Muscle of leg (tissue), 11 donors: ENCODE measurements around the gene EBF4. TPM values are rescaled to one million over a fixed set of nuclear protein-coding genes. Genes with fewer than 3 reads are reported as not detected.

Experiments used
- DNase-seq: peaks from one replicate; pipeline ENCODE4 v3.0.0; 2013
- H3K27ac ChIP-seq: one replicate; pipeline ENCODE4 v1.5.1; 2013; ENCODE audit warnings: mild to moderate bottlenecking, low read length, control low read depth
- H3K27me3 ChIP-seq: one replicate; pipeline ENCODE4 v1.6.1; 2013; ENCODE audit warnings: low read length; ENCODE audit not compliant: control insufficient read depth, insufficient read depth
- H3K36me3 ChIP-seq: one replicate; pipeline ENCODE4 v1.6.1; 2013; ENCODE audit warnings: low read length; ENCODE audit not compliant: control insufficient read depth, insufficient read depth
- H3K4me1 ChIP-seq: one replicate; pipeline ENCODE4 v1.6.1; 2013; ENCODE audit warnings: low read length; ENCODE audit not compliant: control insufficient read depth, insufficient read depth
- H3K4me3 ChIP-seq: one replicate; pipeline ENCODE4 v1.5.1; 2013; ENCODE audit warnings: low read length, control low read depth
- H3K9me3 ChIP-seq: replicated peaks from 2 replicates; pipeline ENCODE4 v1.6.1; 2013; ENCODE audit warnings: low read depth, low read length; ENCODE audit not compliant: control insufficient read depth
- WGBS: methylation state at CpG from one replicate; pipeline ENCODE4 v1.1.5; 2013; ENCODE audit warnings: missing lambda C conversion rate; ENCODE audit not compliant: insufficient coverage; 5-methylcytosine and 5-hydroxymethylcytosine counted together
- polyA plus RNA-seq, 8 donors: library from polyadenylated mRNA; unstranded; fragments of 120-200 nt; gene quantifications; one replicate each; pipeline versions ENCODE4 v1.2.1 to v1.2.3, GENCODE V29; 2013; ENCODE audit warnings: inconsistent platforms in 1 of 8, low replicate concordance in 1 of 8; ENCODE audit not compliant: insufficient read length in 8 of 8, insufficient read depth in 1 of 8
- total RNA-seq: library from RNA; stranded (reverse); fragments of 120-200 nt; gene quantifications from one replicate; pipeline ENCODE4 v1.2.4, GENCODE V29; 2013

The EBF4 gene
- total and polyA plus RNA-seq, 9 donors: 3.2 to 8.9 (median 4.4) TPM

DNA sequence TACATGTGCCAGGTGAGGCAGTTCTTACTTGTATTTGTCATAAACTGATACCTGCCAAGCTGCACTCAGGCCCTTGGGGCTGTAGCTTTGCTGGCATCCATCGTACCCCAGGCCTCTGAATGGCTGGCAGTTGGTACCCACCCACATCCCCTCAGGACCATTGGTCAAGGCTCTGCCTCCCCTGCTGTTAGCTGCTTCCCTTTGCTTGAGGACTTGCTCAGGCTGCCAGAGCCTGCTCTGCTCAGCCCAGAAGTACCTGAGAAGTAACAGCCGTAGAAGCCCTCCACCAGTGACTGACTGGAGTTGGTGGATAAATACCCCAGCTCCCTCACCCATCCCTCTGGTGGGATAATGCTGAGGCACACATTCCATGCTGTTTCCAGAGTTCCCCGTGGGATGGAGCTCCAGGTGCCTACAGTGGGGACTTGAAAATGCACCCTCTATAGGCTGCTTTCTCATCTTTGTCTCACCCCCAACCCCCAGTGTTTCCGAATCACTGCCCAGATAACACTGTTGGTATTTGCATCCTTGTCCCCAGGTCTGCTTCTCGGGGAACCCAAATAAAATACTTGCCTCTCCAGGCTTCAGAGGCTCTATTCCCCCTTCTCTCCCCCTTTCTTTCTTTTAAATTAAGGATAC is 7.3 kb downstream of the EBF4 start:
- Histone ChIP-seq H3K27ac (no peak overlapping the region), H3K4me1 (no peaks in the 10 kb centered on the region), H3K36me3 (no peaks in the 10 kb centered on the region), H3K9me3 (no peaks in the 10 kb centered on the region), H3K27me3 (peaks cover 41% of the 10 kb centered on the region), H3K4me3 (no peak overlapping the region)
- no peak for DNase-seq
- WGBS: 56% methylated on average over 4 of the region's 5 CpGs

DNA sequence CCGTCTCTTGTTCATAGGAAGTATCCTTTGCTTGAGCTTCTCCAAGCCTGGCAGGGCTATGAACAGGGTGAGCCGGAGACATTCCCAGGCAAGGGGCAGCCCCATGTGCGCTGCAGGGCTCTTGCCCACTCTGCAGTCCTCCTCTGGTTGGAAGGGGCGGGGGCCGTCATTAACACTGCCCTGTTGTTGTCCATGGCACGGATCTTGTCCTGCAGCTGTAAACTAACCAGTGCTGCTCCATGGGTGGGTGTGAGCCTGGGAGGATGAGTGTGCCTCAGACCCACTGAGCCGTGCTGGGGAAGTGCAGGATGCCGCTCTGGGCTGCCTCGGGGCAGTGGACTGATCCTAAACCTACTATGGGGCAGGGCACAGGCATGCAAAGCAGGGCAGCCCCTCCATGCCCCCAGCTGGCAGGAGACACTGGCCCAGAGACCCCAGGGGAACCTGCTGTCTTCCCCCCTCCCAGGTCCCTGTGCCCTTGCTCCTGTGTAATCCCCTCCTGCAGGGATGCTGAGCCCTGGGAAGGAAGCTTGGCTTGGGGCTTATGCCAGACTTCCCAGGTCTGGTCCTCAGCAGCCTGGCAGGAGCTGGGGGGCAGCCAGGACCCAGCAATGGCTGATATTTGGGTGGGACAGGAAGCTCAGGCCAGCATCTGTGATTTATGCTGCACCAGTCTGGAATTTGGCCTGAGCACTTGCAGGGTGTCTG is 8.5 kb downstream of the EBF4 start:
- no peaks in the 10 kb centered on the region for H3K36me3 ChIP-seq
- H3K4me3 ChIP-seq: no peak overlapping the region
- DNase-seq: no peak
- WGBS: 21% methylated on average over 9 of the region's 9 CpGs
- H3K27ac ChIP-seq: no peak overlapping the region
- H3K4me1 ChIP-seq: no peaks in the 10 kb centered on the region
- no peaks in the 10 kb centered on the region for H3K9me3 ChIP-seq
- H3K27me3 ChIP-seq: peaks cover 32% of the 10 kb centered on the region

- Histone ChIP-seq H3K4me1 (no peaks in the 10 kb centered on the region), H3K9me3 (no peaks in the 10 kb centered on the region), H3K27me3 (peaks cover 27% of the 10 kb centered on the region), H3K4me3 (no peak overlapping the region), H3K27ac (no peak overlapping the region), H3K36me3 (no peaks in the 10 kb centered on the region)
- WGBS: 17% methylated on average over 1 of the region's 5 CpGs
- no peak for DNase-seq
Observed at GRCh38 chr20:2701671-2702081, 9.1 kb downstream of the EBF4 start.

DNA sequence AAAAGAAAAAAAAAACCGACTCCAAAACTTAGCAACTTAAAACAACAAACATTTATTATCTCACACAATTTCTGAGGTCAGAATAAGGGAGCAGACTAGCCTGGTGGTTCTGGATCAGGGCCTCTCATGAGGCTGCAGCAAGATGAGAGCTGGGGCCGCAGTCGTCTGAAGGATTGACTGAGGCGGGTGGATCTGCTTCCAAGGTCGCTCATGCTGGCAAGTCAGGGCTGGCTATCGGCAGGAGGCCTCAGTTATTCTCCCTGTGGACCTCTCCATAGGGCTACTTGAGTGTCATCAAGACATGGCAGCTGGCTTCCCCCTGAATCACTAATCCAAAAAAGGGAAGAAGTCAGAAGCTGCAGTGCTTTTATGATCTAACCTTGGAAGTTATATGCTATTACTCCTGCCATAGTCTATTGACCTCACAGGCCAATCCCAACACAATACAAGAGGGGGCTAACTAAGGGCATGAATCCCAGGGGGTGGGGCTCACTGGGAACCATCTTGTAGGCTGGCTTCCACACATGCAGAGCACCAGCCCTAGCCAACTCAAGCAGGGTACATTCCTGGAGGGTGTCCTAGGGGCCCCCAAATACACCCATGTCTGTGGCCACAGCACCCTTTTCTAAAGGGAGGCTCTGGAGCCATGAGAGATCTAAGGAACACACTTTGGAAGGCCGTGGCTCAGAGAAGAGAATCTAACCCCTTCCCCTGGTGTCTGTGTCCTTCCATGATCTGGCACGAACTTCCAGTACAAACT is 11.3 kb downstream of the EBF4 start:
- H3K4me3 ChIP-seq: no peak overlapping the region
- no peaks in the 10 kb centered on the region for H3K9me3 ChIP-seq
- H3K27ac ChIP-seq: no peak overlapping the region
- no peaks in the 10 kb centered on the region for H3K4me1 ChIP-seq
- no peak for DNase-seq
- peaks cover 25% of the 10 kb centered on the region for H3K27me3 ChIP-seq
- WGBS: 67% methylated on average over 1 of the region's 8 CpGs
- no peaks in the 10 kb centered on the region for H3K36me3 ChIP-seq

DNA sequence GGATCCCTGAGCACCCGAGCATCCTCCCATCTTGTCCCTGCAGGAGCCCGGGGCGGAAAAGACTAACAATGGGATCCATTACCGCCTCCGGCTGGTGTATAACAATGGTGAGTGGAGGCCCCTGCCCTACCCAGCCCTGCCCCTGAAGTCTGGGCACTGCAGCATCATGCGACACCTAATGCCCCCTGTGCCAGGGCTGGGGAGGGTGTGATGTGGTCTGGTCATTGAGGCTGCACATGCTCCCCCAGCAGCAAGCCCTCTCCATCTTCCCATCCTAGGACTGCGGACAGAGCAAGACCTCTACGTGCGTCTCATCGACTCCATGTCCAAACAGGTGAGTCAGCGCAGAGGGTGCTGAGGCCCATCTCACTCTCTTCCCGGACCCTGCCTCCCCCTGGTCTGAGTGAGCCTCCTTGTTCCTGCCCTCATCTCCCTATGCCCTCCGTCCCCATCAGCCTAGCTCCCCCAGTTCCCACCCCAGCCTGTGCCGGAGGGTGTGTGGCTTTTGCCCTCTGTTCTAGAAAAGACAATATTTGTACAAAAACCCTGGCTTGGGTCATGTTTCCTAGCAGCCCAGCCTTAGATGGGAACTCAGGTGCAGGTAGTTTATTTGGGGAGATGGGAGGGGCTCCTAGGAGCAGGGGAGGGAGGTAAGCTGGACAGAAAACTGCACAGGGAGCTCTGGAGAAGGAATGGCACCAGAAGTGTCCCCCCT is 13.5 kb downstream of the EBF4 start:
- no peaks in the 10 kb centered on the region for H3K36me3 ChIP-seq
- DNase-seq: no peak
- no peak overlapping the region for H3K27ac ChIP-seq
- no peak overlapping the region for H3K4me3 ChIP-seq
- peaks cover 18% of the 10 kb centered on the region for H3K27me3 ChIP-seq
- 74% methylated on average over 12 of the region's 14 CpGs for WGBS
- no peaks in the 10 kb centered on the region for H3K4me1 ChIP-seq
- H3K9me3 ChIP-seq: no peaks in the 10 kb centered on the region

DNA sequence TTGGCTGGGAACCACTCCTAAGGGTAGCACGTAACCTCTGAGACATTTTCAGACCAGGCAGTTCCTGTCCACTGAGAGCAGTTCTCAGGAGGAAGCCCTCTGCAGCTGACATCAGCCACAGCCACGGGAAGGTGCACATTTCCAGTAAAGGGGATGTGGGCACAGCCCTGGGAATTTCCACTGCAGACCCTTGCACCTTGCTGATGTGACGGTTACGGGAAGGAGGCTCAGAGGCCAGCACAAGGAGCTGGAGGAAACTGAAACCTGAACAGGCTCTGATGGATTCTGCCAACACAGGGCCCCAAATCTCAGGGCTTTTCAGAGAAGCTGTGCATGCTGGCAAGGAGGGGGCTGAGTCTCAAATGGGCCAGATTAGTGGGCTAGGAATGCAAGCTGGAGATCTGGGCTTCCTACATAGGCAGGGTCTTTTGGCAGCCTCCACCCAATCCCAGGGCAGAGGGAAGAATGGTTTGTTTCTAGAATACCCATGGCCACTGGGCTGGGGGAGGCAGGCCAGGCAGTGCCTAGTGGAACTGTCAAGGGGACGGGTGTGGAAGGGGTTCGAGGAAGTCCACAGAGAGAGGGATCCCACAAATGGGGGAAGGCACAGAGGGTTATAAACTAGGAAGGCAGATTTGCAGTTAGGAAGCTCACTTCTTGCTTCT is 14.2 kb downstream of the EBF4 start:
- Histone ChIP-seq H3K4me1 (no peaks in the 10 kb centered on the region), H3K4me3 (no peak overlapping the region), H3K9me3 (no peaks in the 10 kb centered on the region), H3K27ac (no peak overlapping the region), H3K36me3 (no peaks in the 10 kb centered on the region), H3K27me3 (peaks cover 11% of the 10 kb centered on the region)
- no peak for DNase-seq
- 52% methylated on average over 6 of the region's 6 CpGs for WGBS

GRCh38 chr20:2707353-2708072 is 14.9 kb downstream of the EBF4 start:
- Histone ChIP-seq H3K27me3 (peaks cover 10% of the 10 kb centered on the region), H3K36me3 (no peaks in the 10 kb centered on the region), H3K9me3 (no peaks in the 10 kb centered on the region), H3K27ac (no peak overlapping the region), H3K4me3 (no peak overlapping the region), H3K4me1 (no peaks in the 10 kb centered on the region)
- no peak for DNase-seq
- WGBS: 69% methylated on average over 7 of the region's 12 CpGs

- 46% methylated on average over 3 of the region's 5 CpGs for WGBS
- no peaks in the 10 kb centered on the region for H3K4me1 ChIP-seq
Observed at GRCh38 chr20:2708073-2708415, 15.5 kb downstream of the EBF4 start.

DNA sequence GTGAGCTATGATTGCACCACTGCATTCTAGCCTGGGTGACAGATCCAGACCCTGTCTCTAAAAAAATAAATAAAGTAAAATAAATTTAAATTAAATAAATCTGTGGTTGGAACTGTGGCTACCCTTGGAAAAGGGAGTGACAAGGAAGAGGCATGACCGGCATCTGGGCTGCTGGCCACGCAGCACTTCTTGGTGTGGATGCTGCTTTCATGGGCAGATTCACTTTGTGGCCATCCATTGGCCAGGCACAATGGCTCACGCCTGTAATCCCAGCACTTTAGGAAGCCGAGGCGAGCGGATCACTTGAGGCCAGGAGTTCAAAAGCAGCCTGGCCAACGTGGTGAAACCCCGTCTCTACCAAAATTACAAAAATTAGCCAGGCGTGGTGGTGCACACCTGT is 16.1 kb downstream of the EBF4 start:
- WGBS: 79% methylated on average over 9 of the region's 9 CpGs

More at GRCh38 chr20:2708073-2708415, 15.5 kb downstream of the EBF4 start:
- no peaks in the 10 kb centered on the region for H3K9me3 ChIP-seq
- H3K27me3 ChIP-seq: peaks cover 10% of the 10 kb centered on the region
- no peak overlapping the region for H3K4me3 ChIP-seq
- H3K27ac ChIP-seq: no peak overlapping the region
- no peak for DNase-seq
- H3K36me3 ChIP-seq: no peaks in the 10 kb centered on the region

More for the DNA sequence above, 16.1 kb downstream of the EBF4 start:
- Histone ChIP-seq H3K4me1 (no peaks in the 10 kb centered on the region), H3K27me3 (peaks cover 10% of the 10 kb centered on the region), H3K4me3 (no peak overlapping the region), H3K36me3 (no peaks in the 10 kb centered on the region), H3K9me3 (no peaks in the 10 kb centered on the region), H3K27ac (no peak overlapping the region)
- no peak for DNase-seq
